ENCODE measurements around the gene RASGRP4.

- no peak for TF ChIP-seq NFE2L2 (conservative IDR thresholded peaks at IDR 0.05; ENCODE audit: low read length)
- no peak for TF ChIP-seq CTCF (IDR thresholded peaks at IDR 0.05)
- TF ChIP-seq PHF8 (IDR thresholded peaks at IDR 0.05; ENCODE audit: borderline replicate concordance, low read depth): no peak
- TF ChIP-seq, protein P1, sequence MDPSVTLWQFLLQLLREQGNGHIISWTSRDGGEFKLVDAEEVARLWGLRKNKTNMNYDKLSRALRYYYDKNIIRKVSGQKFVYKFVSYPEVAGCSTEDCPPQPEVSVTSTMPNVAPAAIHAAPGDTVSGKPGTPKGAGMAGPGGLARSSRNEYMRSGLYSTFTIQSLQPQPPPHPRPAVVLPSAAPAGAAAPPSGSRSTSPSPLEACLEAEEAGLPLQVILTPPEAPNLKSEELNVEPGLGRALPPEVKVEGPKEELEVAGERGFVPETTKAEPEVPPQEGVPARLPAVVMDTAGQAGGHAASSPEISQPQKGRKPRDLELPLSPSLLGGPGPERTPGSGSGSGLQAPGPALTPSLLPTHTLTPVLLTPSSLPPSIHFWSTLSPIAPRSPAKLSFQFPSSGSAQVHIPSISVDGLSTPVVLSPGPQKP (IDR thresholded peaks at IDR 0.05; ENCODE audit: low read depth, low read length): no peak
- no peak for TF ChIP-seq HOXB13 (CRISPR knock-in tag; IDR thresholded peaks at IDR 0.05; ENCODE audit: low read depth)
- TF ChIP-seq, protein P2, sequence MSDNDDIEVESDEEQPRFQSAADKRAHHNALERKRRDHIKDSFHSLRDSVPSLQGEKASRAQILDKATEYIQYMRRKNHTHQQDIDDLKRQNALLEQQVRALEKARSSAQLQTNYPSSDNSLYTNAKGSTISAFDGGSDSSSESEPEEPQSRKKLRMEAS (IDR thresholded peaks at IDR 0.05): no peak
- no peak for TF ChIP-seq NR3C1 (IDR thresholded peaks at IDR 0.05)
- TF ChIP-seq KDM1A (IDR thresholded peaks at IDR 0.05; ENCODE audit: low read depth): no peak
- no peak for TF ChIP-seq EP300 (IDR thresholded peaks at IDR 0.05)
- TF ChIP-seq REST (IDR thresholded peaks at IDR 0.05): no peak
- no peak for TF ChIP-seq BHLHE40 (IDR thresholded peaks at IDR 0.05; ENCODE audit: low read depth, low read length)
- TF ChIP-seq MYC (IDR thresholded peaks at IDR 0.05; ENCODE audit: borderline replicate concordance, low read length): no peak
- TF ChIP-seq, protein P3, sequence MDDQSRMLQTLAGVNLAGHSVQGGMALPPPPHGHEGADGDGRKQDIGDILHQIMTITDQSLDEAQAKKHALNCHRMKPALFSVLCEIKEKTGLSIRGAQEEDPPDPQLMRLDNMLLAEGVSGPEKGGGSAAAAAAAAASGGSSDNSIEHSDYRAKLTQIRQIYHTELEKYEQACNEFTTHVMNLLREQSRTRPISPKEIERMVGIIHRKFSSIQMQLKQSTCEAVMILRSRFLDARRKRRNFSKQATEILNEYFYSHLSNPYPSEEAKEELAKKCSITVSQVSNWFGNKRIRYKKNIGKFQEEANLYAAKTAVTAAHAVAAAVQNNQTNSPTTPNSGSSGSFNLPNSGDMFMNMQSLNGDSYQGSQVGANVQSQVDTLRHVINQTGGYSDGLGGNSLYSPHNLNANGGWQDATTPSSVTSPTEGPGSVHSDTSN (IDR thresholded peaks at IDR 0.05): no peak
These were observed 31.8 kb upstream of the RASGRP4 start for GRCh38 chr19:38457690-38458405.

Measured in A549 (cell line).